Measurements from ENCODE around the gene ABHD14A.

DNA sequence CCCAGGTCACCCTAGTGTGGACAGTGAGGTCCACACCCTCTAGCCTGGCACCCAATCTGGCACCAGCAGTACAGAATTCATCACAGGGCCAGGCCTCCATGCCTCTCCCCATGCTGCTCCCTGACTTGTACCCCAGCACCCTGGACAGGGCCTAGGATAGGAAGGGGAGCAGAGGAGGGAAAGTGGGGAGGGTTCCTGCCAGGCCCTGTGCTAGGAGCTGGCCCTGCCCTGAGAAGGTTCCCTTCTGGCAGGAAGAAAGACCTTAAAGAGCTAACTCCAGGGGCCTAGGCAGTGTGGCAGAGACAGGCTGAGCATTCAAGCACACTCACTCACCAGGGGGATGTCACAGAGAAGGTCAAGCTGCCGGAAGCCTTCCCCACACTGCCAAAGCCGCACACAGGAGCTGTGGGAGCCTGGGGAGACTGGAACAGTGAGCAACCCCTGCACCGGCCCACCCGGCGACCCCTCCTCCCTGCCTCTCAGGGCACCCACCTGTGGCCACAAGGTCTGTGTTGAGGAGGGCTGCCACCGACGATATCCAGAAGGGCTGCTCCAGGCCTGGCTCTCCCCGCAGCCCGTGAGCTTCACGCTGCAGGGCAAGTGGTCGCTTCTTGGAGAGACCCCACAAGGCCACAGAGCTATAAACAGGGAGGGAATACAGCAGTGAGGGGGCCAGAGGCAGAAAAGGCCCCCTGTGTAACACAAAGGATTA, 40.6 kb upstream of the ABHD14A start:
- TF ChIP-seq, protein P1, sequence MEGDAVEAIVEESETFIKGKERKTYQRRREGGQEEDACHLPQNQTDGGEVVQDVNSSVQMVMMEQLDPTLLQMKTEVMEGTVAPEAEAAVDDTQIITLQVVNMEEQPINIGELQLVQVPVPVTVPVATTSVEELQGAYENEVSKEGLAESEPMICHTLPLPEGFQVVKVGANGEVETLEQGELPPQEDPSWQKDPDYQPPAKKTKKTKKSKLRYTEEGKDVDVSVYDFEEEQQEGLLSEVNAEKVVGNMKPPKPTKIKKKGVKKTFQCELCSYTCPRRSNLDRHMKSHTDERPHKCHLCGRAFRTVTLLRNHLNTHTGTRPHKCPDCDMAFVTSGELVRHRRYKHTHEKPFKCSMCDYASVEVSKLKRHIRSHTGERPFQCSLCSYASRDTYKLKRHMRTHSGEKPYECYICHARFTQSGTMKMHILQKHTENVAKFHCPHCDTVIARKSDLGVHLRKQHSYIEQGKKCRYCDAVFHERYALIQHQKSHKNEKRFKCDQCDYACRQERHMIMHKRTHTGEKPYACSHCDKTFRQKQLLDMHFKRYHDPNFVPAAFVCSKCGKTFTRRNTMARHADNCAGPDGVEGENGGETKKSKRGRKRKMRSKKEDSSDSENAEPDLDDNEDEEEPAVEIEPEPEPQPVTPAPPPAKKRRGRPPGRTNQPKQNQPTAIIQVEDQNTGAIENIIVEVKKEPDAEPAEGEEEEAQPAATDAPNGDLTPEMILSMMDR (IDR thresholded peaks at IDR 0.05; ENCODE audit: poor library complexity): no peak
- TF ChIP-seq EZH2 (IDR thresholded peaks at IDR 0.05; ENCODE audit: borderline replicate concordance) (no peak), EZH2phosphoT487 (IDR thresholded peaks at IDR 0.05; ENCODE audit: low read depth, severe bottlenecking, unreplicated experiment) (no peak)

Measured in hepatocyte (in vitro differentiated cells).